Kidney capillary endothelial cell (primary cell): Measurements from ENCODE around the gene NAB2.
A peak's percentile ranks its signal among the peaks of the same experiment; 100 is the strongest.

Source experiments
- DNase-seq: peaks from one replicate; pipeline ENCODE4 v3.0.0-alpha.2; 2018; ENCODE audit warnings: low spot score

Gene NAB2

DNA sequence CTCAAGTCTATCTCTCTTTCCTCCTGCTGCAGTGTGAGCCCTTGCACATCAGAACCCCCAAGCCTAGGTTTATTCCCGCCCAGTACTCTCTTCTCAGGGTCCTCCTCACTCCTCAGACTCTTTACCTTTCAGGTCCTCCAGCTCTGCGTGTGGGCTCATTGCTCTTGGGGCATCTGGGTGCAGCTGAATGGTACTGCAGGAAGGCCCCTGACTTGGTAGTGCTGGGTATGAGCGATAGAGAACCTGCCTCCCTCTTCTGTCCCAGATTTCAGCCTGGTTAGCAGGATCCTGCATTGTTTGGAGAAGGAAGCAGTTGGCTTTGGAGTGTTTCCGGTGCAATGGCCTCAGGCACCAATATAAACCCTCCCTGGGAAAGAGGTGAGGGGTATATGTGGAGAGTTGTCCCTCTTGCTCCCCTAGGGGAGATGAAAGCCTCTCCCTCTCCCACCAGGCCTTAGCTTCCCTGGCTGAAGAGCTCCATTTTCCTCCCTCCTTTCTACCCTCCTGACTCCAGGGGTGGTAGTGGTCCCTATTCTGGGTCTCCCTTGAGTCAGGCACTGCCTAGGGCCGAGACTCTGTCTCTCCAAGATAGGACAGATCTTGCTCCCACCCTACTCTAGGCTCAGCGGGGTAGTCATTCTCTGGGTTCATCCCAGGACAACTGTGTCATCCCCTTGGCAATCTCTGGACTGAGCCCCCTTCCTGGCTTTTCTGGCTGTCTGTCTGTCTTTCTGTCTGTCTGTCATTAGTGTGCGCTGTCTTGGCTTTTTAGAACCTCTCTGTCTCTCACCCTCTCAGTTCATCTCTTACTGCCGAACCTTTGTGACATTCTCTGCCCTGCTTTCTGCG is 43.2 kb downstream of the NAB2 start:
- peak; percentile 24 for DNase-seq

DNA sequence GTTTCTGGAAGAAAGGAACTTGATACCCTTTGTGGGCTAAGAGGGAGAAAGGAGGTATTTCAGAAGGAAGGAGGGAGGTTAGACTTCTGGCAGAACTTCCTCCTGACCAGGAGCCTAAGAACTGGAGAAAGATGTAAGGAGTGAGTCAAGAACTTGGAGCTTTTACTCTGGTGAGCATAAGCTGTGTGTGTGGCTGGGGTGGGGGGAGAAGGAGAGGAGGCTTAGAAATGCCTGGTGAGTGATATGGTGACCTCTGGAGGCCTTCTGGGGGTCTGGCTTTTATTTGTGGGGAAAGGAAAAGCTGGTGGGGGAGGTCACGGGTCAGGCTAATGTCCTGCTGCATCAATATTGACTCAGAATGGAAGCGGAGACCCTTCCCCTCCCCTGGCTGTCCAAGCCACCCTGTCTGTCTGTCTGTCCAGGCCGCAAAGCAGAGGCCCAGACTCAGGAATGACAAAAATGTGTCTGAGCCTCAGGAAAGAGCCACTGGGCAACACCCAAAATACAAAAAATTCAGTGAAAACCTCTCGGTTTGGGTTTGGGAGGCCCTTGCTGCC is 44.2 kb downstream of the NAB2 start:
- DNase-seq: no peak

DNA sequence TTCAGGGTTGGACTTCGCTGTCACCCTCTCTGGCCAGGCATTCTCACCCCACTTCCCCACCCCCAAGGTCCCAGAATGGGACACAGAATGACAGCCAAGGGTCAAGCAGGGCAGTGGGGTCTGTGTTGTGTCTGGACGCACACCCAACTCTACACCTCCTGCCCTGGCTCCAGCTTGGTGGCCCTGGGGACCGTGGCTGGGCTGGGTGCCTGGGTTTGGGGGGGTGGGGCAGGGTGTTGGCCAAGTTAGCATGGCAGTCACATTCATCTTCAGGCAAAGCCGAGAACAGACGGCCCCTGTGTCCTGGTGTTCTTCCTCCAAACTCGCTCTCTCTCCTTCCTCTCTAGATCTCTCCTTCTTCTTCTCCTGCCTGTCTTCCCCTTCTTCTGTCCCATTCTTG is 45.0 kb downstream of the NAB2 start:
- DNase-seq: no peak

DNA sequence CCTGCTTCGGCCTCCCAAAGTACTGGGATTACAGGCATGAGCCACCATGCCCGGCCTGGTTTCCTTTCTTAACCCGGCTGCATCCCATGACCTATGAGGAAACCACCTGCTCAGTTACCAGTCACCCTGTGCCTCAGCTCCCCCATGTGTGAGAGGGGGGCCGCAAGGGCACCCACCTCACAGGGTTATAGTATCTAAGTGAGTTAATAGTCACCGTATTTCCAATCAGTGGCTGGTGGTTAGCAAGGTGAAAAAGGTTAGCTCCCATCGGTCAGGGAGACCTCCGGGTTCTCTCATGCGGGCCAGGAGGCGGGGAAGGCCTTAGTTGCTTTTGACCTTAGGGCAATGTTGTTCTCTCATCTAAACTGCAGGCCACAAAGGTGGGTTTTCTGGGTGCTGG is 46.0 kb downstream of the NAB2 start:
- no peak for DNase-seq

DNA sequence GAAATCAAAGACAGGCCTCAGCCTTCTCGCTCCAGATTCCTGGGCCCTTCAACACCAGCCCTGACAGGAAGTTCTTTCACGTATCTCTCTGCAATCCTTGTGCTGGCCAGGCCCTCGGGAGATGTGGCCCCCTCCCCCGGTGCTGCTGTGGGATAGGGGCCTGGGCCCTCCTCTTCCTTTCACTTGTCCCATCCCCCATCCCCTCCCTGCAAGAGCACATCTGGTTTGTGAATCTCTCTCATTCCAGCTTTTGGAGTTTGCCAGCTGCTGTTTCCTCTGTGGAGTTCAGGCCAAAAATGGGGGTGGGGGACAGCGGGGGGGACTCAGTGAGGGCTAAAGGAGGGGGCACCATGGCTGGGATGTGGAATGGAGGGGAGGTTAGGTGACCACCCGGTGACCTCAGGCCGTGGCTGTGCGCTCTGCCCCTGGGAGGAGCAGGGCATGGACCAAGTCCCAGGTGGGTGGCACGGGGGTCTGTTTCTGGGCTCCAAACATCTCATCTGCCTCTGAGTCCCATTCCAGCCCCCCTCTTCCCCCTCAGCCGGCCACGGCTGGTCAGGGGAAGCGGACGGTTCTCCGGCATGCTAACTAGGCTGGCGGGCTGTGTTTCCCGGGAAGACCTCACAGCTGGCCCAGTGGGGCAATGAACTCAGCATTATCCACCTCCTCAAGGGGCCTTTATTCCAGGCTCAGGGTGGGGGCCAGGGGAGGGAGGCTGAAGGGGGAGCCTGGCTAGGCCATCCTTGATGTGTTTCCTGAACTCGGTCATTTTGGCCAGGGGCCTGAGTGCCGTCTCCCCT is 46.8 kb downstream of the NAB2 start:
- DNase-seq: no peak

DNA sequence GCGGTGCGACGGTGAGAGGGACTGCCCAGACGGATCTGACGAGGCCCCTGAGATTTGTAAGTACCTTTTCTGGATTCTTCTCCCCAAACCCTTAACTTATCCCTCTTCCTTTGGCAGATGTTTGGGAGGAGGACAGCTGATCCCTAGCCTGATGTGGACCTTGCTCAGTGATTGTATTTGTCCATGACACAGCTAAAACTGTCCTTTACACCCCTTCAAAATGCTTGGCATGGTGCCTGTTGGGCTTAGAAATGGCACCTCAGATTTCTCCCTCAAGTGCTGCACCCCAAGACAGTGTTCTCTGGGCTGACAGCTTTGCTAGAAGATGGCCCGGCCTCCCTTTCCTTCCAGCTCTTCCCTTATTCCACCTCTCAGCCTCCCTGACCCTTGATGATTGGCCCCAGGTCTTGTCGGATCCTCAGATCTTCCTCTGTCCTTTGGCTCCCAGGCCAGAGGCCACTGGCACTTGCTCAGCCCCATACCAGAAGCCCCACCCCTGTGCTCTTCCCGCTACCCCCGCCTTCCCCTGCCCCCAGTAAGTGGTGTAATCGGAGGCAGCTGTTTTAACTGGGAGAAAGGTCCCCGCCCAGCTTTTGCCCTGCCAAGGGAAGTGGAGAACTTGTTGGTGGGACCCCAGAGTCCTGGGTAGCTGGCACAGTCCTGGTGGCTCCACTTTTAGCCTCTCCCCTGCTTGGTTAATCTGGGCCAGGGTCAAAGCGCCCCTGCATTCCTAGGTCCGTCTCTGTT is 49.8 kb downstream of the NAB2 start:
- no peak for DNase-seq

DNA sequence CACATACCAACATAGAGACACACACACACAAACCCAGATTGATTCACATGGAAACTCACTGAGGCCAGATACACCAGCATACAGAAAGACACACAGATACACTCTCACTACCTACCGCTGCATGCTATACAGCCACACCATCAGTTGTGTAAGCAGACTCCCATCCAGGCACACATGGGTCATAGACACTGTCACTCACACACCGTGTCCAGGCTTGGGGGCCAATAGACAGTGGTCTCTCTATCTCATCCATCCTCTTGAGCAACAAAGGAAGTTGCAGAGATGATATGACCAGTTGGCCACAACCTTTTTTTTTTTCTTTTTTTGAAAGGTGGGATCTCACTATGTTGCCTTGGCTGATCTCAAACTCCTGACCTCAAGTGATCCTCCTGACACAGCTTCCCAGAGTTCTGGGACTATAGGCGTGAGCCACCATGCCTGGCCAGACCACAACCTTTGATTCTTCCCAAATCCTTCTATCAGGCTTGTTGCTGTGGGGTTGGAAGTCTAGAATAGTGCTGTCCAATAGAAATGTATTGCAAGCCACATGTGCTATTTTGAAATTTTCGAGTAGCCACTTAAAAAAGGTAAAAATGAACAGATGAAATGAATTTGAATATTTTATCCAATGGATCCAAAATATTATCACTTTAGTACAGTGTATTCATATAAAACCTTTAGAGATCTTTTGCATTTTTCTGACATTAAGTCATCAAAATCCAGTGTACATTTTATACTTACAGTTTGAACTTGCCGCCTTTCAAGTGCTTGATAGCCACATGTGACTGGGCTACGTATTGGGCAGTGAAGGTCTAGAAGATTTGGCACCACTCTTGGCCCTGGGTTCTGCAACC is 51.1 kb downstream of the NAB2 start:
- no peak for DNase-seq

DNA sequence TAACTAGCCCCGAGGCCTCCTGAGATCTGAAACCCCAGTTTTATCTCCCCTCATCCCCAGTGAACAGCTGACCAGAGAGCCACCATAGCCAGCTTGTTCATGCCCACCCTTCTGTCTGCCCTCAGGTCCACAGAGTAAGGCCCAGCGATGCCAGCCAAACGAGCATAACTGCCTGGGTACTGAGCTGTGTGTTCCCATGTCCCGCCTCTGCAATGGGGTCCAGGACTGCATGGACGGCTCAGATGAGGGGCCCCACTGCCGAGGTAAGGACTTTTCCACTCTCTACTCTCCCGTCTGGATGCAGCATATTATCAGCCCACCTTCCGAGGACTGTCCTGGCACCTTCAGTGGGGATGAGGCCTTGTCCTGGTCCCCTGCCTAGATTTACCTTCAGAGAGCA is 52.3 kb downstream of the NAB2 start:
- DNase-seq: no peak

DNA sequence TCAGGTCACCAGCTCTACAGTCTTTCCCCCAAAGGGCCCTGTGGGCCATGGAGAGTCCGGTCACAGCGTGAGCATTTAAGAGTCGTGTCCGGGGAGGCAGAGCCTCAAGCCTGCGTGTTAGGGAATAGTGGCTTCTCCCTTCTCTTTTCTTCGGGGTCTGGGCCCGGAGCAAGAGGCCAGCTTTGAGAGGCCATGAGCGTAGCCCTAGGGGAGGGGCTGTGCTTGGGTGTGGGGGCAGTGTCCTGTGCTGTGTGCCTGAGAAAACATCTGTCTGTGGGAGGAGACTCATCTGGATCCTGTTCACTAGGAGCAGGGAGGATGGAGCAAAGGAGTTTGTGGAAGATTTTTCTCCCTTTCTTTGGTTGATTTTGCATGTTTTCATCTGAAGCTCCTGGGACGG is 53.2 kb downstream of the NAB2 start:
- no peak for DNase-seq

DNA sequence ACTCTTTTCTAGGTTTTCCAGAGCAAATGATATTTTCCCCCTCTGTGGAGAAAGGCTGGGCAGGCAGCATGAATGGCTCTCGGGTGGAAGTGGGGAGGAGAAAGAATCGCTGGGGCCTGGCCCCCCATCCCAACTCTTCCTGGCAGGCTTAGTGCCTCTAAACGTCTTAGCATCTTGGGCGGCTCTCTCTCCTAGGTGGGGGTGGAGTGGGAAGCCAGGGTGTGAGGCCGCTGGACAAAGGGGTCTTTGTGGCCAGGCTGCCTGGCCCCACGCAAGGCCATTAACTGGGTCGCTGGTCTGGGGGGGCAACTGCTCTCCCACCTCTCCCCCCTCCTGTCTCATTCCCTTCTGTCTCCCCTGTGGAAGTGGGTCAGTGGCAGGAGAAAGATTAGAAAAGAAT is 53.8 kb downstream of the NAB2 start:
- no peak for DNase-seq

DNA sequence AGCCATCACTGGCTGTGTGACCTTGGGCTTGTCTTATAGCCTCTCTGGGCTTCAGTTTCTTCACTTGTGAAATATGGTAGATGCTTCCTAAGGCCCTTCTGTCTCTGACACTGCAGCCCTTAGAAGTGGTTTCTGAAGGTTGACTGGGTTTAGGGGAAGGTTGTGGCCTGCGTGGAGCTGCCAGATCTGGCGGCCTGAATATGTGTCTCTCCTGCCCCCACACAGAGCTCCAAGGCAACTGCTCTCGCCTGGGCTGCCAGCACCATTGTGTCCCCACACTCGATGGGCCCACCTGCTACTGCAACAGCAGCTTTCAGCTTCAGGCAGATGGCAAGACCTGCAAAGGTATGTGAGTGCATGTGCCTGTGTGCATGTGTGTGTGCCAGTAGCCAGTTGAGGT is 54.5 kb downstream of the NAB2 start:
- DNase-seq: no peak
